K562 (cell line): ENCODE measurements around the gene OTOP3. TPM values are rescaled to one million over a fixed set of nuclear protein-coding genes. Genes with fewer than 3 reads are reported as not detected.

Source experiments
- HDAC8 ChIP-seq: fragments of 450-650 bp; IDR thresholded peaks from 2 replicates; pipeline ENCODE4 v1.6.1; 2016; ENCODE audit warnings: mild to moderate bottlenecking, missing genetic modification characterization, moderate library complexity, missing compliant biosample characterization
- HMG20A ChIP-seq: fragments of 450-650 bp; formaldehyde crosslinking; conservative IDR thresholded peaks from 2 replicates; pipeline ENCODE4 v1.4.0; 2020; ENCODE audit warnings: mild to moderate bottlenecking, mixed read lengths
- MTA1 ChIP-seq: fragments of 450-650 bp; IDR thresholded peaks from 2 replicates; pipeline ENCODE4 v1.6.1; 2017; ENCODE audit warnings: borderline replicate concordance
- NEUROD1 ChIP-seq: fragments of 150-350 bp; IDR thresholded peaks from 2 replicates; pipeline ENCODE4 v1.6.1; 2014; ENCODE audit warnings: borderline replicate concordance, low read length, low read depth; ENCODE audit not compliant: partially characterized antibody
- NONO ChIP-seq, 2 experiments: fragments of 200-400 bp in 1 of 2; fragments of 450-650 bp in 1 of 2; formaldehyde crosslinking in 1 of 2; IDR thresholded peaks; 2 replicates each; pipeline ENCODE4 v1.6.1; 2017; ENCODE audit warnings: low read depth in 2 of 2, mild to moderate bottlenecking in 2 of 2, moderate library complexity in 2 of 2, low read length in 1 of 2
- POLR3A ChIP-seq: IDR thresholded peaks from 2 replicates; pipeline ENCODE4 v1.6.1; 2011; ENCODE audit warnings: borderline replicate concordance, mild to moderate bottlenecking, moderate library complexity; ENCODE audit not compliant: insufficient read length, insufficient read depth; ENCODE audit errors: extremely low read depth
- SAP30 ChIP-seq: fragments of 200-600 bp; sonication (generic); IDR thresholded peaks from 2 replicates; pipeline ENCODE4 v1.6.1; 2012; ENCODE audit warnings: borderline replicate concordance, low read depth, mild to moderate bottlenecking, moderate library complexity, low read length, control low read depth, inconsistent platforms; ENCODE audit not compliant: insufficient read depth, poor library complexity, severe bottlenecking
- ZNF586 ChIP-seq: fragments of 450-650 bp; formaldehyde crosslinking; conservative IDR thresholded peaks from 2 replicates; pipeline ENCODE4 v1.4.0; 2020; ENCODE audit warnings: mild to moderate bottlenecking, moderate library complexity
- ZNF785 ChIP-seq: fragments of 250-450 bp; sonication (Bioruptor Pico); IDR thresholded peaks from 2 replicates; pipeline ENCODE4 v1.4.0; 2020; ENCODE audit warnings: mild to moderate bottlenecking
- polyA plus RNA-seq, 8 experiments: library from polyadenylated mRNA; depleted of rRNA in 4 of 8; stranded (reverse) in 5 of 8; unstranded in 3 of 8; fragments of >200 nt; fragmentation: Nextera tagmentation in 2 of 8; fragmentation: Illumina TruSeq in 1 of 8; extraction: Ambion mirVana in 2 of 8; extraction: Trizol in 1 of 8; gene quantifications; 2 replicates each; pipeline versions ENCODE4 v1.2.1 to v1.2.3, GENCODE V29; 2011 to 2014; ENCODE audit warnings: inconsistent platforms in 1 of 8, missing spikeins in 1 of 8
- total RNA-seq, 7 experiments: library from RNA; depleted of rRNA in 6 of 7; stranded (reverse); fragments of >200 nt in 6 of 7; fragmentation: Illumina TruSeq in 2 of 7; extraction: Trizol in 2 of 7; gene quantifications; 2 replicates each; pipeline versions ENCODE4 v1.2.1 to v1.2.3, GENCODE V29; 2011 to 2021; ENCODE audit warnings: low replicate concordance in 1 of 7
- TF ChIP-seq, protein P1 (sequence below): sonication (generic); formaldehyde crosslinking; IDR thresholded peaks from 2 replicates; pipeline ENCODE4 v1.8.1; 2023; ENCODE audit warnings: mild to moderate bottlenecking, missing genetic modification reagents
- TF ChIP-seq, protein P2 (sequence below): sonication (generic); formaldehyde crosslinking; IDR thresholded peaks from 2 replicates; pipeline ENCODE4 v1.8.0; 2022; ENCODE audit warnings: mild to moderate bottlenecking, missing genetic modification reagents
- TF ChIP-seq, protein P3 (sequence below), 2 experiments: fragments of 450-650 bp; formaldehyde crosslinking in 1 of 2; IDR thresholded peaks; 2 replicates each; pipeline versions ENCODE4 v1.4.0 to v1.6.1; 2014 to 2020; ENCODE audit warnings: mild to moderate bottlenecking in 2 of 2, borderline replicate concordance in 1 of 2, low read depth in 1 of 2
- TF ChIP-seq, protein P4 (sequence below), 2 experiments: fragments of 250-450 bp in 1 of 2; fragments of 450-650 bp in 1 of 2; sonication (Bioruptor Pico) in 1 of 2; IDR thresholded peaks; 2 replicates each; pipeline versions ENCODE4 v1.6.1 to v1.8.0; 2016 to 2021; ENCODE audit warnings: mild to moderate bottlenecking in 2 of 2, moderate library complexity in 2 of 2, missing compliant biosample characterization in 1 of 2, missing genetic modification characterization in 1 of 2

The OTOP3 gene
- total and polyA plus RNA-seq, 9 of the 15 experiments (the other 6 are each of a cell fraction or from before 2014, with no cell fraction given) = not detected

DNA sequence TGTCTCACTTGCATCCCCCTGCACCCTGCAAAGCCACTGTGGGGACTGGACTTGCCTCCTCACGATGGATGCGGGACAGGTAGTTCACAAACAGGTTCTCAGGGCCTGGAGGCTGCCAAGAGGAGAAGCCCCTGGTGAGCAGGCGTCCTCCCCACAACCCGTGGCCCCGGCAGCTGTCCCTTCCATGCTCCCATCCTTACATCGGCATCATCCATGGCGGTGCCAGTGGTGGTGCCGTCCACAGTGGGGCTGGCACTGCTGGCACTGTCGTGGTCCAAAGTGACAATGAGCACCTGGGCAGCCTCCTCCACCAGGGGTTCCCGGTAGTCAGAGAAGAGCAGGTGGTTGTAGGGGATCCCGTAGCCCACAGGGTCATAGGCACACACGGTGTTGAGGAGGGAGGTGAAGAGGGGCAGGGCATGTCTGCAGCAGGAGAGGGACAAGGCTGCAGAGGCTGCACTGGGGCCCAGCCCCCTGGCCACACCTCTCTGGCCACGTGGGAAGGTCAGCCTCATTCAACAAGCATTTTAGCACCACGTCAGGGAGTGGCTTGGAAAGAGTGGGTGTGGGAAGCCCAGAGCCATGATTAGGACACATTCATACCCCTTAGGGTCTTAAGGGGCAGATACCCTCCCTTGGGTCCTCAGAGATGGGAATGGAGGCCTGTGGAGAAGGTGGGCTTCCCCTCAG lies 24.3 kb downstream of the OTOP3 start (continued):
- TF ChIP-seq ZNF586 (CRISPR knock-in tag) = no peak
- TF ChIP-seq HMG20A (CRISPR knock-in tag) = no peak
- TF ChIP-seq NONO (IDR thresholded peaks at IDR 0.05; ENCODE audit: low read depth in 2 of 2, low read length in 1 of 2) = no peak
- TF ChIP-seq, protein P1, sequence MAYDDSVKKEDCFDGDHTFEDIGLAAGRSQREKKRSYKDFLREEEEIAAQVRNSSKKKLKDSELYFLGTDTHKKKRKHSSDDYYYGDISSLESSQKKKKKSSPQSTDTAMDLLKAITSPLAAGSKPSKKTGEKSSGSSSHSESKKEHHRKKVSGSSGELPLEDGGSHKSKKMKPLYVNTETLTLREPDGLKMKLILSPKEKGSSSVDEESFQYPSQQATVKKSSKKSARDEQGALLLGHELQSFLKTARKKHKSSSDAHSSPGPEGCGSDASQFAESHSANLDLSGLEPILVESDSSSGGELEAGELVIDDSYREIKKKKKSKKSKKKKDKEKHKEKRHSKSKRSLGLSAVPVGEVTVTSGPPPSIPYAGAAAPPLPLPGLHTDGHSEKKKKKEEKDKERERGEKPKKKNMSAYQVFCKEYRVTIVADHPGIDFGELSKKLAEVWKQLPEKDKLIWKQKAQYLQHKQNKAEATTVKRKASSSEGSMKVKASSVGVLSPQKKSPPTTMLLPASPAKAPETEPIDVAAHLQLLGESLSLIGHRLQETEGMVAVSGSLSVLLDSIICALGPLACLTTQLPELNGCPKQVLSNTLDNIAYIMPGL (CRISPR knock-in tag) = no peak
- TF ChIP-seq POLR3A = no peak
- TF ChIP-seq, protein P2, sequence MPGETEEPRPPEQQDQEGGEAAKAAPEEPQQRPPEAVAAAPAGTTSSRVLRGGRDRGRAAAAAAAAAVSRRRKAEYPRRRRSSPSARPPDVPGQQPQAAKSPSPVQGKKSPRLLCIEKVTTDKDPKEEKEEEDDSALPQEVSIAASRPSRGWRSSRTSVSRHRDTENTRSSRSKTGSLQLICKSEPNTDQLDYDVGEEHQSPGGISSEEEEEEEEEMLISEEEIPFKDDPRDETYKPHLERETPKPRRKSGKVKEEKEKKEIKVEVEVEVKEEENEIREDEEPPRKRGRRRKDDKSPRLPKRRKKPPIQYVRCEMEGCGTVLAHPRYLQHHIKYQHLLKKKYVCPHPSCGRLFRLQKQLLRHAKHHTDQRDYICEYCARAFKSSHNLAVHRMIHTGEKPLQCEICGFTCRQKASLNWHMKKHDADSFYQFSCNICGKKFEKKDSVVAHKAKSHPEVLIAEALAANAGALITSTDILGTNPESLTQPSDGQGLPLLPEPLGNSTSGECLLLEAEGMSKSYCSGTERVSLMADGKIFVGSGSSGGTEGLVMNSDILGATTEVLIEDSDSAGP = peak; percentile 8; the same call in 1 of the 2 replicates
- TF ChIP-seq HDAC8 (tag) = no peak
- no peak for TF ChIP-seq NEUROD1
- TF ChIP-seq, protein P3, sequence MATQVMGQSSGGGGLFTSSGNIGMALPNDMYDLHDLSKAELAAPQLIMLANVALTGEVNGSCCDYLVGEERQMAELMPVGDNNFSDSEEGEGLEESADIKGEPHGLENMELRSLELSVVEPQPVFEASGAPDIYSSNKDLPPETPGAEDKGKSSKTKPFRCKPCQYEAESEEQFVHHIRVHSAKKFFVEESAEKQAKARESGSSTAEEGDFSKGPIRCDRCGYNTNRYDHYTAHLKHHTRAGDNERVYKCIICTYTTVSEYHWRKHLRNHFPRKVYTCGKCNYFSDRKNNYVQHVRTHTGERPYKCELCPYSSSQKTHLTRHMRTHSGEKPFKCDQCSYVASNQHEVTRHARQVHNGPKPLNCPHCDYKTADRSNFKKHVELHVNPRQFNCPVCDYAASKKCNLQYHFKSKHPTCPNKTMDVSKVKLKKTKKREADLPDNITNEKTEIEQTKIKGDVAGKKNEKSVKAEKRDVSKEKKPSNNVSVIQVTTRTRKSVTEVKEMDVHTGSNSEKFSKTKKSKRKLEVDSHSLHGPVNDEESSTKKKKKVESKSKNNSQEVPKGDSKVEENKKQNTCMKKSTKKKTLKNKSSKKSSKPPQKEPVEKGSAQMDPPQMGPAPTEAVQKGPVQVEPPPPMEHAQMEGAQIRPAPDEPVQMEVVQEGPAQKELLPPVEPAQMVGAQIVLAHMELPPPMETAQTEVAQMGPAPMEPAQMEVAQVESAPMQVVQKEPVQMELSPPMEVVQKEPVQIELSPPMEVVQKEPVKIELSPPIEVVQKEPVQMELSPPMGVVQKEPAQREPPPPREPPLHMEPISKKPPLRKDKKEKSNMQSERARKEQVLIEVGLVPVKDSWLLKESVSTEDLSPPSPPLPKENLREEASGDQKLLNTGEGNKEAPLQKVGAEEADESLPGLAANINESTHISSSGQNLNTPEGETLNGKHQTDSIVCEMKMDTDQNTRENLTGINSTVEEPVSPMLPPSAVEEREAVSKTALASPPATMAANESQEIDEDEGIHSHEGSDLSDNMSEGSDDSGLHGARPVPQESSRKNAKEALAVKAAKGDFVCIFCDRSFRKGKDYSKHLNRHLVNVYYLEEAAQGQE (IDR thresholded peaks at IDR 0.05; ENCODE audit: borderline replicate concordance) = no peak
- TF ChIP-seq, protein P3 (CRISPR knock-in tag; IDR thresholded peaks at IDR 0.05; ENCODE audit: low read depth) = no peak
- TF ChIP-seq, protein P4, sequence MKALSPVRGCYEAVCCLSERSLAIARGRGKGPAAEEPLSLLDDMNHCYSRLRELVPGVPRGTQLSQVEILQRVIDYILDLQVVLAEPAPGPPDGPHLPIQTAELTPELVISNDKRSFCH (CRISPR knock-in tag; IDR thresholded peaks at IDR 0.05) = no peak
- TF ChIP-seq, protein P4 (tag; IDR thresholded peaks at IDR 0.05) = no peak
- no peak for TF ChIP-seq ZNF785
- TF ChIP-seq MTA1 = no peak
- TF ChIP-seq SAP30 = peak; percentile 23
